GM19372 (cell line): Measurements from ENCODE around the gene RBBP5.
A peak's percentile ranks its signal among the peaks of the same experiment; 100 is the strongest.
"Not testable (repeated sequence)": the region's sequence is repeated elsewhere in the genome, so short reads cannot be mapped to it uniquely, and the experiment has no call there.

Source experiments
- ATAC-seq: cut with Tn5 transposase; IDR thresholded peaks from one replicate; pipeline ENCODE4 v1.9.1; 2021; ENCODE audit warnings: mild to moderate bottlenecking, low read depth, moderate library complexity; ENCODE audit not compliant: unreplicated experiment

The RBBP5 gene

GRCh38 chr1:205121660-205122488, at the start of gene RBBP5:
TSS of gene RBBP5 (minus strand) at chr1:205121978. CDS start at chr1:205121873, 105 bp downstream.
- peak; percentile 91 for ATAC-seq

GRCh38 chr1:205171369-205171768, 49.6 kb upstream of the RBBP5 start:
- no peak for ATAC-seq

GRCh38 chr1:205170532-205171269, 48.9 kb upstream of the RBBP5 start:
- ATAC-seq, result no peak

GRCh38 chr1:205169248-205169647, 47.5 kb upstream of the RBBP5 start:
- ATAC-seq, result no peak

GRCh38 chr1:205168291-205168690, 46.5 kb upstream of the RBBP5 start:
- no peak for ATAC-seq

GRCh38 chr1:205162301-205162700, 40.5 kb upstream of the RBBP5 start:
- ATAC-seq, result no peak

GRCh38 chr1:205161076-205161475, 39.3 kb upstream of the RBBP5 start:
- ATAC-seq, result no peak

- ATAC-seq, result no peak
Observed at GRCh38 chr1:205158048-205158616, 36.4 kb upstream of the RBBP5 start.

- ATAC-seq, result not testable (repeated sequence)
Observed at GRCh38 chr1:205155665-205156377, 34.0 kb upstream of the RBBP5 start.

- ATAC-seq, result no peak
Observed at GRCh38 chr1:205152505-205152904, 30.7 kb upstream of the RBBP5 start.

- no peak for ATAC-seq
Observed at GRCh38 chr1:205150651-205151428, 29.1 kb upstream of the RBBP5 start.

GRCh38 chr1:205147191-205147835, 25.5 kb upstream of the RBBP5 start:
- no peak for ATAC-seq

GRCh38 chr1:205144751-205145150, 23.0 kb upstream of the RBBP5 start:
- no peak for ATAC-seq

GRCh38 chr1:205144046-205144720, 22.4 kb upstream of the RBBP5 start:
- no peak for ATAC-seq

GRCh38 chr1:205142102-205142469, 20.3 kb upstream of the RBBP5 start:
- ATAC-seq, result no peak

- ATAC-seq, result peak; percentile 65
Observed at GRCh38 chr1:205141236-205142101, 19.7 kb upstream of the RBBP5 start.

GRCh38 chr1:205140113-205140512, 18.3 kb upstream of the RBBP5 start:
- ATAC-seq, result no peak

GRCh38 chr1:205137901-205138300, 16.1 kb upstream of the RBBP5 start:
- ATAC-seq, result no peak
